Naive thymus-derived CD8-positive, alpha-beta T cell (primary cell): Measurements from ENCODE around the gene ZNF764. TPM values are rescaled to one million over a fixed set of nuclear protein-coding genes. Genes with fewer than 3 reads are reported as not detected.
A peak's percentile ranks its signal among the peaks of the same experiment; 100 is the strongest.

Experiments used
- ATAC-seq, 2 donors: fragments of 150-1000 bp; cut with Tn5 transposase in 1 of 2; sonication (Bioruptor Pico), chemical (Tn5 transposase) in 1 of 2; 1 replicate in 1 of 2; 2 replicates in 1 of 2; pipeline ENCODE4 v1.10.0; 2021; ENCODE audit warnings: mild to moderate bottlenecking in 2 of 2, moderate library complexity in 2 of 2
- POLR2A ChIA-PET: fragments of 350-600 bp; sonication (Branson Sonifier 250); formaldehyde crosslinking; loops from one replicate; lab custom pipeline; 2021; ENCODE audit warnings: antibody characterized with exemption; lab: Charles Lee
- DNase-seq, 10 donors: peaks; one replicate each; pipeline versions ENCODE4 v3.0.0 to v3.0.0-alpha.2; 2020 to 2022
- H3K27ac Mint-ChIP-seq, 10 donors: one replicate each; pipeline ENCODE4 v1.8.0; 2020 to 2022; ENCODE audit warnings: mild to moderate bottlenecking in 10 of 10, mixed read lengths in 10 of 10, moderate library complexity in 4 of 10, inconsistent platforms in 1 of 10
- H3K27me3 Mint-ChIP-seq, 5 donors: one replicate each; pipeline ENCODE4 v1.8.0; 2021 to 2022; ENCODE audit warnings: mixed read lengths in 5 of 5
- H3K36me3 Mint-ChIP-seq, 3 donors: one replicate each; pipeline ENCODE4 v1.8.0; 2020 to 2022; ENCODE audit warnings: mixed read lengths in 3 of 3, mild to moderate bottlenecking in 2 of 3, inconsistent platforms in 1 of 3
- H3K4me1 Mint-ChIP-seq, 4 donors: one replicate each; pipeline ENCODE4 v1.8.0; 2021 to 2022; ENCODE audit warnings: mixed read lengths in 4 of 4
- H3K4me3 Mint-ChIP-seq, 10 donors: one replicate each; pipeline ENCODE4 v1.8.0; 2020 to 2022; ENCODE audit warnings: mild to moderate bottlenecking in 10 of 10, mixed read lengths in 10 of 10, moderate library complexity in 6 of 10, inconsistent platforms in 1 of 10
- H3K9me3 Mint-ChIP-seq, 9 donors: one replicate each; pipeline ENCODE4 v1.8.0; 2020 to 2022; ENCODE audit warnings: mixed read lengths in 9 of 9, mild to moderate bottlenecking in 3 of 9, inconsistent platforms in 1 of 9, moderate library complexity in 1 of 9
- polyA plus RNA-seq, 3 donors: library from polyadenylated mRNA; unstranded; fragments of 300-500 nt; fragmentation: Illumina TruSeq; gene quantifications; one replicate each; pipeline ENCODE4 v1.2.3, GENCODE V29; 2021
- total RNA-seq, 8 experiments: library from RNA in 2 of 8; stranded (reverse) in 2 of 8; gene quantifications; one replicate each; pipeline ENCODE4 v1.2.3 and lab custom pipeline; 2021 to 2026

The ZNF764 gene
- total and polyA plus RNA-seq, 5 experiments from 2014 or later, result 3.6 to 19.3 (median 6.5) TPM

- Mint-ChIP-seq H3K4me1 (peaks cover 14 to 64% (median 60%) of the 10 kb centered on the region in 4 donors), H3K27ac (peak overlapping the region; percentile 18 to 92 (median 78)), H3K36me3 (peaks cover 0 to 27% (median 0%) of the 10 kb centered on the region in 3 donors), H3K4me3 (peak overlapping the region; percentile 22 to 90 (median 71)), H3K9me3 (no peaks in the 10 kb centered on the region), H3K27me3 (no peaks in the 10 kb centered on the region)
- no peak for DNase-seq
- POLR2A ChIA-PET, result interaction anchor here (2.2 to 3.5 kb wide), 4 partner anchors 15 to 103 kb away, joined by 7 to 131 read pairs (median 13); partner anchors contain the start of genes FBRS, ZNF688 and ZNF747
- no peak for ATAC-seq
These were observed 2.1 kb downstream of the ZNF764 start for GRCh38 chr16:30556125-30556473.

DNA sequence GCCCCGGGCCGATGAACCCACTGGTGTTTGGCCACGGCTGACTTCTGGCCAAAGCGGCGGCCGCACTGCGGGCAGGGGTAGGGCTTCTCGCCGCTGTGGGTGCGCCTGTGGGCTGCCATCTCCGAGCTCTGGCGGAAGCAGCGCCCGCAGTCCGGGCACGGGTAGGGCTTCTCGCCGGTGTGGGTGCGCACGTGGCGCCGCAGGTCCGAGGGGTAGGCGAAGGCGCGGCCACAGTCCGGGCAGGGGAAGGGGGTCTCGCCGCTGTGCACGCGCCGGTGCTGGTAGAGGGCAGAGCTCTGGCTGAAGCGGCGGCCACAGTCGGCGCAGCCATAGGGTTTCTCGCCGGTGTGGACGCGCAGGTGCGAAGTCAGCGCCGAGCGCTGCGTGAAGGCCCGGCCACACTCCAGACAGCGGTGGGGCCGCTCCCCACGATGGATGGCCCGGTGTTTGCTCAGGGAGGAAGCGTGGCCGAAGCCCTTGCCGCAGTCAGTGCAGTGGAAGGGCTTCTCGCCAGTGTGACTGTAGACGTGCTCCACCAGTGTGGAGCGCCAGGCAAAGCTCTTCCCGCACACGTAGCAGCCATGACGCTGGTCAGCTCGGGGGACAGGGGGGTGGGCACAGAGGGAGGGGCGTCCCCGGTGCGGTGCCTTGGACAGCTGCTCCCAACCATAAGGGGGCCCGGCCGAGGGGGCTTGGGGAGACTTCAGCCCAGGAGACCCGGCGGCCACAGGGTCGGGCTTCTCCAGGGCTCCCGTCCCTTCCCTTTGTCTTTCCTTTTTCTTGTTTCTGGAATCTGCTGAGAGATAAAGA, 2.7 kb downstream of the ZNF764 start:
- Mint-ChIP-seq H3K4me1 (peaks cover 13 to 62% (median 60%) of the 10 kb centered on the region in 4 donors), H3K9me3 (no peaks in the 10 kb centered on the region)
- POLR2A ChIA-PET, result interaction anchor here (0.9 to 2.2 kb wide), 2 partner anchors 20 to 124 kb away, joined by 3 to 7 read pairs; partner anchors contain the start of gene ZNF747

GRCh38 chr16:30554557-30555314, 3.4 kb downstream of the ZNF764 start:
- no peak for ATAC-seq
- Mint-ChIP-seq H3K36me3 (peaks cover 0 to 27% (median 0%) of the 10 kb centered on the region in 3 donors), H3K4me1 (peaks cover 13 to 62% (median 60%) of the 10 kb centered on the region in 4 donors), H3K27ac (peak overlapping the region in 4 of 10 donors; percentile 62 to 96 (median 90)), H3K27me3 (no peaks in the 10 kb centered on the region), H3K4me3 (peak overlapping the region in 2 of 10 donors; percentile 7 to 54), H3K9me3 (no peaks in the 10 kb centered on the region)
- no peak for DNase-seq
- POLR2A ChIA-PET, result interaction anchor here (0.9 to 2.2 kb wide), 2 partner anchors 19 to 124 kb away, joined by 3 to 7 read pairs; partner anchors contain the start of gene ZNF747

More for the DNA sequence above, 2.7 kb downstream of the ZNF764 start:
- Mint-ChIP-seq H3K36me3 (peaks cover 0 to 27% (median 0%) of the 10 kb centered on the region in 3 donors), H3K4me3 (peak overlapping the region in 6 of 10 donors; percentile 0 to 90 (median 62)), H3K27me3 (no peaks in the 10 kb centered on the region), H3K27ac (peak overlapping the region in 7 of 10 donors; percentile 43 to 89 (median 79))
- DNase-seq, result no peak
- no peak for ATAC-seq

DNA sequence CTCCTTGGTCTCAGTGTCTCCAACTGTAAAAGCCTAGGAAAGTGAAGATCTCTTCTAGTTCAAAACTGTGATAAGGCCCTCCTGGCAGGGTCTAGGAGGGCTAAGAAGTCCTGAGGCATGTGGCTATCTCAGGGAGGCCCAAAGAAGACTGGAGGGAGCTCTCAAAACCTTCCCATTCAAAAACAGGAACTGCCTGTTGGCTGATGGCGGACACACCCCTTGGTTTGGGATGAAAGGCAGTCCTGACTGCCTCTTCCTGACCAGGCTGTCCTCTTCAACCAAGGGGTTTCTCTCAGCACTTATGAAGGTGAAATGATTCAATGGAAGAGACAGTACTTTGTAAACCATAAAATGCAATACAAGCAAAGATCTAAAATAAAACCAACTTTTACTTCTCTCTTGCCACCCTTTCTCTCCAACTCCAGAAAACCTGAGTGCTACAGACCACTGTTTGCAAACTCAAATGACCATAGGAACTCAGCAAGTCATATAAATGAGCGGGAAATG, 4.7 kb downstream of the ZNF764 start:
- Mint-ChIP-seq H3K27ac (peak overlapping the region; percentile 57 to 96 (median 78)), H3K4me1 (peaks cover 14 to 57% (median 51%) of the 10 kb centered on the region in 4 donors), H3K27me3 (no peaks in the 10 kb centered on the region), H3K36me3 (peaks cover 0 to 27% (median 0%) of the 10 kb centered on the region in 3 donors), H3K4me3 (peak overlapping the region in 4 of 10 donors; percentile 12 to 50 (median 36)), H3K9me3 (no peaks in the 10 kb centered on the region)
- ATAC-seq (no peak), DNase-seq (no peak)
- POLR2A ChIA-PET, result interaction anchor here (2.7 kb wide), 1 partner anchor 18 kb away, joined by 13 read pairs; the partner anchor contains the start of gene ZNF688

- H3K4me3 Mint-ChIP-seq, result peak overlapping the region in 3 of 10 donors; percentile 15 to 74 (median 36)
- peak overlapping the region; percentile 57 to 96 (median 78) for H3K27ac Mint-ChIP-seq
- peaks cover 16 to 56% (median 51%) of the 10 kb centered on the region in 4 donors for H3K4me1 Mint-ChIP-seq
- H3K9me3 Mint-ChIP-seq, result no peaks in the 10 kb centered on the region
- peaks cover 0 to 27% (median 0%) of the 10 kb centered on the region in 3 donors for H3K36me3 Mint-ChIP-seq
- POLR2A ChIA-PET, result interaction anchor here (2.7 to 2.8 kb wide), 2 partner anchors 18 to 19 kb away, joined by 13 to 24 read pairs; partner anchors contain the start of genes ZNF688 and ZNF747
- H3K27me3 Mint-ChIP-seq, result no peaks in the 10 kb centered on the region
- DNase-seq, result no peak
- no peak for ATAC-seq
These were observed 5.2 kb downstream of the ZNF764 start for GRCh38 chr16:30552956-30553355.

- Mint-ChIP-seq H3K4me3 (peak overlapping the region; percentile 46 to 85 (median 74)), H3K36me3 (peaks cover 0 to 27% (median 0%) of the 10 kb centered on the region in 3 donors), H3K27me3 (no peaks in the 10 kb centered on the region), H3K27ac (peak overlapping the region; percentile 57 to 96 (median 93)), H3K9me3 (no peaks in the 10 kb centered on the region), H3K4me1 (peaks cover 18 to 55% (median 51%) of the 10 kb centered on the region in 4 donors)
- DNase-seq (peak in 9 of 10 donors; percentile 32 to 70 (median 54)), ATAC-seq (peak; percentile 86 to 90)
- POLR2A ChIA-PET, result interaction anchor here (0.7 to 2.8 kb wide), 9 partner anchors 17 to 169 kb away, joined by 3 to 24 read pairs (median 4); partner anchors contain the start of genes FBRS, SEPTIN1, ZNF688 and ZNF747
These were observed 6.4 kb downstream of the ZNF764 start for GRCh38 chr16:30551781-30552180.

- Mint-ChIP-seq H3K4me3 (peak overlapping the region in 1 of 10 donors; percentile 13), H3K36me3 (peaks cover 0 to 4% (median 0%) of the 10 kb centered on the region in 3 donors), H3K9me3 (no peaks in the 10 kb centered on the region), H3K27me3 (no peaks in the 10 kb centered on the region), H3K27ac (peak overlapping the region in 6 of 10 donors; percentile 15 to 66 (median 62)), H3K4me1 (peaks cover 23 to 48% (median 41%) of the 10 kb centered on the region in 4 donors)
- DNase-seq, result no peak
- no peak for ATAC-seq
- POLR2A ChIA-PET, result interaction anchor here (1.0 to 2.0 kb wide), 3 partner anchors 10 to 86 kb away, joined by 6 to 8 read pairs (median 7); partner anchors contain the start of gene ZNF764
These were observed 9.5 kb downstream of the ZNF764 start for GRCh38 chr16:30548416-30549253.

DNA sequence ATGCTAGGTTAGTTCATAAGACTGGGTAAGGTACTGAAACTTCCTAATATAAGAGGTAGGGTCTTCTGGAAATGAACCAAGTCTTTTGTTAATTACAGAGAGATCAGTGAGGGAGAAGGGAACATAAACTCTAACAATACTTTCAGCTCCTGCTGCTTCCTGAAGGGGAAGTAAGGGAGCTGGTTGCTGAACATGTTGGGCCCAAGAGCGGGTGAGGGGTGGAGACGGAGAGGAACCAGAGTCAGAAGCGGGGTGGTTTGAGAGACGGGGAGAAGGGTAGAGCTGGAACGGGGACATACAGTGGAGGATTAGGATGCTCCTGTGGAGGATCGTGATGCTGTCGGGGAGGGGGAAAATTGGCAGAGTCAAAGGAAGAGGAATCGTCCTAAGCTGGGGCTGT, 12.1 kb downstream of the ZNF764 start:
- H3K36me3 Mint-ChIP-seq, result no peaks in the 10 kb centered on the region
- DNase-seq (no peak), ATAC-seq (no peak)
- H3K4me1 Mint-ChIP-seq, result peaks cover 15 to 23% (median 16%) of the 10 kb centered on the region in 4 donors
- H3K27ac Mint-ChIP-seq, result peak overlapping the region in 5 of 10 donors; percentile 9 to 87 (median 79)
- no peaks in the 10 kb centered on the region for H3K27me3 Mint-ChIP-seq
- no peak overlapping the region for H3K4me3 Mint-ChIP-seq
- no peaks in the 10 kb centered on the region for H3K9me3 Mint-ChIP-seq
- POLR2A ChIA-PET, result interaction anchor here (0.6 to 1.1 kb wide), 2 partner anchors 15 to 59 kb away, joined by 4 to 5 read pairs; no protein-coding TSS in a partner anchor

DNA sequence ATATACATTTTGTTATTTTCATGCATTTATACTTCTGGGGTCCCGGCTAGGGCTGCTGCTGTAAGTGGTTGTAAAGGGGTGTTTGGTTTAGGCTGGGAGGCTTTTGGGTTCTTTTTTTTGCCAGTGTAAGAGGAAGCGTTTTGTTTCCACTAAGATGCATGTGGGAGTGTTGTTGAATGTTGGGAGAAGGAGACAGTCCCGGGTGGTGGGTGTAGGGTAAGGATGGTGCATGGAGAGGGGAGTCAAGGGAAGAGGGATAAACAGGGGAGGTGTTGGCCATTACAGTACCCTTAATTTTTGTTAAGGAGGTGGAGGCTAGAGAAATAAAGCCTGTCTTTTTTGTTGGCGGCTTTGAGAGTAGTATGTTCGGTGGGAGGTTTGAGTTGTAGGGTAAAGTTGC, 15.1 kb downstream of the ZNF764 start:
- no peaks in the 10 kb centered on the region for H3K27me3 Mint-ChIP-seq
- H3K4me1 Mint-ChIP-seq, result peaks cover 6 to 19% (median 13%) of the 10 kb centered on the region in 4 donors
- DNase-seq (no peak), ATAC-seq (no peak)
- H3K36me3 Mint-ChIP-seq, result no peaks in the 10 kb centered on the region
- H3K4me3 Mint-ChIP-seq, result no peak overlapping the region
- no peaks in the 10 kb centered on the region for H3K9me3 Mint-ChIP-seq
- H3K27ac Mint-ChIP-seq, result no peak overlapping the region
- POLR2A ChIA-PET, result interaction anchor here (0.6 to 1.0 kb wide), 2 partner anchors 38 to 90 kb away, joined by 4 read pairs; no protein-coding TSS in a partner anchor

DNA sequence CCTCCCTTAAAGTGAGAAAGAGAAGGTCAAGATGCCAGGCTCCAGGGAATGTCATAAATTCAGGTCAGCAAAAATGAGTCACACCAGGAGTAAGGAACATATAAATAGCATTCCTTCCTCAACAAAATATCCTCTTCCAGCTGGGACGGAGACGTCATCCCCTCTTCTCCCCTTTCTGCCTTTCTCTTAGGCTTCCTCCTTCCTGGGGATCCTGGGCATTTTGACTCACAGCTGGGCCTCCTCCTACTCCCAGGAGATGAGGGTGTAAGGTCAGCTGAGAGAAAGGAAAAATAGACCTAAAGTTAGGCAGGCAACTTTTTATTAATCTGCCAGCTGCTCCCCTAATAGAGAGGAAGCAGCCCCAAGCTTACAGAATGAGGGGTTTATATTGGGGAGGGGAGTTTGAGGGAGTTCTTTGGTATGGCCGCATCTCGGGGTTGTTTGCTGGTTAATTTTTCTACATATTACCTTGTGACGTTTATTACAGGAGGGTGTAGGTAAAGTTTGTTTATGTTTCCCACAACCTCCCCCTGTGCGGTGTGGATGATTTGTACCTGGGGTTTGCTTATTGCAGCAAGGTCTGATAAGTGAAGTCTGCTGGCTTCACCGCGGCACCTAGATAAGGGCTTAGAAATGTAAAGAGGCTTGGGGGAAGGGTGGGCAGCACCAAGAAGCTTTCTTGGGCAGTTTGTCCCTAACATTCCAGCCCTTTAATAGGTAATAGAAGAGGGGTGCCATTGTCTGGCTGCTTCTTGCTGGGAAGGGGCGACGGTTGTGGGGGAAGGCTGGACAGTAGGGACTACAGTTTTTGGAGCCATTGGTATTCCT, 16.5 kb downstream of the ZNF764 start:
- ATAC-seq, result no peak
- no peaks in the 10 kb centered on the region for H3K27me3 Mint-ChIP-seq
- H3K4me1 Mint-ChIP-seq, result peaks cover 10 to 20% (median 16%) of the 10 kb centered on the region in 4 donors
- POLR2A ChIA-PET, result interaction anchor here (0.6 to 0.9 kb wide), 2 partner anchors 15 to 101 kb away, joined by 3 to 5 read pairs; no protein-coding TSS in a partner anchor
- no peak overlapping the region for H3K4me3 Mint-ChIP-seq
- no peak overlapping the region for H3K27ac Mint-ChIP-seq
- no peaks in the 10 kb centered on the region for H3K9me3 Mint-ChIP-seq
- no peak for DNase-seq
- peaks cover 0 to 5% (median 0%) of the 10 kb centered on the region in 3 donors for H3K36me3 Mint-ChIP-seq
